Right lobe of liver (tissue), 6 donors: ENCODE results near the gene SPTBN1. TPM values are rescaled to one million over a fixed set of nuclear protein-coding genes. Genes with fewer than 3 reads are reported as not detected.

Experiments
- ATAC-seq, 4 donors: fragments of 200-7000 bp; cut with Tn5 transposase; one replicate each; pipeline ENCODE4 v1.9.1; 2020; ENCODE audit warnings: mild to moderate bottlenecking in 4 of 4, moderate library complexity in 4 of 4
- DNase-seq, 3 donors: peaks; one replicate each; pipeline ENCODE4 v3.0.0-alpha.2; 2020
- H3K27ac ChIP-seq, 3 donors: fragments of 200-600 bp; one replicate each; pipeline ENCODE4 v1.8.0; 2022
- H3K27me3 ChIP-seq, 2 donors: fragments of 200-600 bp; one replicate each; pipeline ENCODE4 v1.8.0; 2022
- H3K36me3 ChIP-seq, 4 donors: fragments of 200-600 bp; sonication (generic) in 1 of 4; one replicate each; pipeline versions ENCODE4 v1.5.1 to v1.8.0; 2017 to 2022; ENCODE audit warnings: control low read depth in 1 of 4
- H3K4me1 ChIP-seq, 4 donors: fragments of 200-600 bp; sonication (generic) in 1 of 4; one replicate each; pipeline versions ENCODE4 v1.5.1 to v1.8.0; 2017 to 2022; ENCODE audit warnings: control low read depth in 1 of 4
- H3K4me3 ChIP-seq, 3 donors: fragments of 200-600 bp; one replicate each; pipeline ENCODE4 v1.8.0; 2022
- H3K9me3 ChIP-seq, 4 donors: fragments of 200-600 bp; sonication (generic) in 1 of 4; one replicate each; pipeline versions ENCODE4 v1.5.1 to v1.8.0; 2017 to 2022; ENCODE audit warnings: control low read depth in 1 of 4
- POLR2A ChIP-seq: fragments of 450-650 bp; IDR thresholded peaks from one replicate; pipeline ENCODE4 v1.6.1; 2017; ENCODE audit warnings: antibody characterized with exemption, mild to moderate bottlenecking
- WGBS: methylation state at CpG from one replicate; pipeline ENCODE4 v1.1.6; 2018; ENCODE audit warnings: low coverage, low lambda C conversion rate; ENCODE audit not compliant: insufficient coverage; ENCODE audit errors: missing lambda C conversion rate; 5-methylcytosine and 5-hydroxymethylcytosine counted together
- intact Hi-C, 2 donors: fragments of 100-400 bp; cut with DNase I; formaldehyde crosslinking; loops; one replicate each; pipeline versions ENCODE4 v1.11.2 to v1.14.1; 2022
- total RNA-seq, 6 experiments: library from RNA; depleted of rRNA in 2 of 6; stranded (reverse); fragments of >200 nt in 2 of 6; fragmentation: NEBNext Ultra II Directional in 3 of 6; extraction: Animal tissue kit (Norgen Biotek cat#: 25700) in 3 of 6; gene quantifications; one replicate each; pipeline versions ENCODE4 v1.1.0 to v1.2.4, GENCODE V29; 2016 to 2023
- TF ChIP-seq, protein P1 (sequence below), 4 donors: fragments of 200-600 bp in 3 of 4; fragments of 450-650 bp in 1 of 4; IDR thresholded peaks; one replicate each; pipeline versions ENCODE4 v1.5.1 to v1.8.0; 2016 to 2022; ENCODE audit warnings: antibody characterized with exemption in 4 of 4, mild to moderate bottlenecking in 2 of 4
- donor health status: DM: no; HTN: yes; CAD: no.
- donor health status: DM: no; HTN: no; CAD: no.
- donor health status: DM: no; HTN: no; CAD: no.
- donor health status: DM: no; HTN: yes; CAD: no.
- donor health status: DM: no; HTN: yes; CAD: no.

SPTBN1 gene
- total RNA-seq, 6 experiments from 2014 or later = 107 to 315 (median 227) TPM

DNA sequence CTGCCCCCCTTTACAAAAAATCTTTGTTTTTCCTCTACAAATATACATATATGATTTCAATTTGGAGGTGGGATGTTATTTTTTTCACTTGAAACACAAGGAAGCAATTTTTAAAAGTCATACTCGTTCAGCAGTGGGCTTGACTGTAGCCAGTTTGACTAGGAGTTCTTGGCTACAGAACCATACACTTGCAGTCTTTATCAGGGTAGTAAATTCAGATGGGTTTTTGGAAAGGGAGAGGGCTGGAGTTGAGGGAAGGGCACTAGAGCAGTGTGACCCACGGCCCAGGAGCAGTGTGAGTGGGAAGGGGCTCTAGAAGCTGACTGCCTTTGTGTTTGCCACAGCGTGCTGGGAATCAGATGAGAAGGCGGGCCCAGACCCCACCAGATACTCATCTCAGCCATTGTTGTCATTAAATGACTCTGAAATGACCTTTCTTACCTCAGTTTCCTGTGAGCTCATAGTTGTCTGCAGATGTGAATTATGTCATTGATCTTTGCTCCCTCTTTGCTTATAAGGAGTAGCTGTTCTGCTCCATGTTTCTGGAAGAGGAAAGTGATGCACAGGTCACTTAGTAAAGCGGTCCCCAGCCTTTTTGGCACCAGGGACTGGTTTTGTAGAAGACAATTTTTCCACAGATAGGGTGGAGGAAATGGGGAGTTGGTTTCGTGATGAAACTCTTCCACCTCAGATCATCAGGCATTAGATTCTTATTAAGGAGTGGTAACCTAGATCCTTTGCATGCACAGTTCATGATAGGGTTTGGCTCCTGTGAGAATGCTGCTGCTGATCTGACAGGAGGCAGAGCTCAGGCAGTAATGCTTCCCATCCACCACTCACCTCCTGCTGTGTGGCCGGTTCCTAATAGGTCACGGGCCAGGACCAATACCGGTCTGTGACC is 116.8 kb downstream of the SPTBN1 start:
- no peak for ATAC-seq
- WGBS = 47% methylated on average over 5 of the region's 9 CpGs
- Histone ChIP-seq H3K27ac (peak overlapping the region; percentile 52 to 85 (median 69)), H3K9me3 (no peaks in the 10 kb centered on the region), H3K36me3 (no peaks in the 10 kb centered on the region), H3K4me3 (no peak overlapping the region), H3K4me1 (peaks cover 0 to 95% (median 45%) of the 10 kb centered on the region in 4 donors), H3K27me3 (no peaks in the 10 kb centered on the region)
- no peak for DNase-seq
- intact Hi-C loops = loop anchor here in 1 of 2 donors (10.0 kb wide), 1 partner anchor 52 kb away; no protein-coding TSS in a partner anchor
- TF ChIP-seq, protein P1, sequence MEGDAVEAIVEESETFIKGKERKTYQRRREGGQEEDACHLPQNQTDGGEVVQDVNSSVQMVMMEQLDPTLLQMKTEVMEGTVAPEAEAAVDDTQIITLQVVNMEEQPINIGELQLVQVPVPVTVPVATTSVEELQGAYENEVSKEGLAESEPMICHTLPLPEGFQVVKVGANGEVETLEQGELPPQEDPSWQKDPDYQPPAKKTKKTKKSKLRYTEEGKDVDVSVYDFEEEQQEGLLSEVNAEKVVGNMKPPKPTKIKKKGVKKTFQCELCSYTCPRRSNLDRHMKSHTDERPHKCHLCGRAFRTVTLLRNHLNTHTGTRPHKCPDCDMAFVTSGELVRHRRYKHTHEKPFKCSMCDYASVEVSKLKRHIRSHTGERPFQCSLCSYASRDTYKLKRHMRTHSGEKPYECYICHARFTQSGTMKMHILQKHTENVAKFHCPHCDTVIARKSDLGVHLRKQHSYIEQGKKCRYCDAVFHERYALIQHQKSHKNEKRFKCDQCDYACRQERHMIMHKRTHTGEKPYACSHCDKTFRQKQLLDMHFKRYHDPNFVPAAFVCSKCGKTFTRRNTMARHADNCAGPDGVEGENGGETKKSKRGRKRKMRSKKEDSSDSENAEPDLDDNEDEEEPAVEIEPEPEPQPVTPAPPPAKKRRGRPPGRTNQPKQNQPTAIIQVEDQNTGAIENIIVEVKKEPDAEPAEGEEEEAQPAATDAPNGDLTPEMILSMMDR (IDR thresholded peaks at IDR 0.05) = no peak
- TF ChIP-seq POLR2A = no peak

DNA sequence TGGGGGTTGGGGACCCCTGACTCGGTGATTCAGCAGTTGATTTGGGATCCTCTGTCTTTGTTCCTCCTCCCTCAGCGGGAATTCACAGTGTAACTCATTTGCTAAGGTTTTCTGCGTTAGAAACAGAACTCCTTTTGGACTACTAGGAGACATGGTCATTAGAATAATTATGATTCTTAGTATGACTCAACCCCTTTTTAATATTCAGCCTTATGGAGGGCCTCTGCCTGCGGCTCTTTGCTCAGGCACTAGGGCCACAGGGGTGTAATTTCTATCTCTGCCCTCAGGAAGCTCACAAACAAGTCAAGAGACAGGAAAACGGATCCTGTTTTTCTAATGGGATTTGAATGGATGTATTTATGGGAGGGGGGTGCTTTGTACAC is 117.4 kb downstream of the SPTBN1 start:
- TF ChIP-seq, protein P1 (IDR thresholded peaks at IDR 0.05) = no peak
- TF ChIP-seq POLR2A = no peak
- no peaks in the 10 kb centered on the region for H3K36me3 ChIP-seq
- no peak for ATAC-seq
- no peak overlapping the region for H3K4me3 ChIP-seq
- H3K4me1 ChIP-seq = peaks cover 0 to 96% (median 49%) of the 10 kb centered on the region in 4 donors
- 46% methylated on average over 5 of the region's 5 CpGs for WGBS
- H3K9me3 ChIP-seq = no peaks in the 10 kb centered on the region
- H3K27me3 ChIP-seq = no peaks in the 10 kb centered on the region
- DNase-seq = no peak
- intact Hi-C loops = loop anchor here in 1 of 2 donors (10.0 kb wide), 1 partner anchor 51 kb away; no protein-coding TSS in a partner anchor
- peak overlapping the region; percentile 39 to 85 (median 52) for H3K27ac ChIP-seq

DNA sequence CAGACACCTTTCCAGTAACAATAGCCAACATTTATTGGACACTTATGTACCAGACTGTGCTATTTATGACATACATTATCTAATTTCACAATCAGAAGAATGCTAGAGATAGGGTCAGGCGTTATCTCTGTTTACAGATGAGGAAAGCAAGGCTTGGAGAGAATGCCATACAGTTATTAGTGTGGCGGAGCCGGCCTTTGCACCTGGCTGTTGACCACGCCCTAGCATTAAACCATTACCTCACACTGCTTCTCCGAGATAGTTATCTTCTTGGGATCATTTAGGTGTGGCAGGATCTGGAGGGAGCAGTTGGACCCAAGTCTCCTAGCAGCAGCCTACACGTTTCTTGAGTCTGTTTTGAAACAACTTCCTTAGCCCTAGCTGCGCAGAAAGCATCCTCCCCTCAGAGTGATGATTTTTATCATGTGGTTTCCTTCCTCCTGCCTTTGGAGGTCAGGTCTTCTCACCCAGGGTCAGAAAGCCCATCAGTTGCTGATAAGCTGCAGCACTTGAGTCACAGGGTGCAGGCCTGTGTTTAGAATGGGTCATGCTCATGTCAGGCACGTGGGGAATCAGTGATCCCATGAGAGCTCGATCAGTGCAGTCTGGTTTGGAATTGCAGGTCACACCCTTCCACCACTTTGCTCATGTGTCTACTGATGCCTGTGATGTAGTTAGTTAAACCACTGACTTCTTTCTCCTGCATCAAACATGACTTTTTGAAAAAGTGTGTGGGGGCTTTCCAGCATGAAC is 118.2 kb downstream of the SPTBN1 start:
- Histone ChIP-seq H3K4me3 (no peak overlapping the region), H3K9me3 (no peaks in the 10 kb centered on the region), H3K36me3 (no peaks in the 10 kb centered on the region), H3K27me3 (no peaks in the 10 kb centered on the region), H3K27ac (peak overlapping the region; percentile 39 to 85 (median 52)), H3K4me1 (peaks cover 0 to 95% (median 48%) of the 10 kb centered on the region in 4 donors)
- TF ChIP-seq, protein P1 (IDR thresholded peaks at IDR 0.05) = no peak
- peak; percentile 16 for TF ChIP-seq POLR2A
- DNase-seq = peak in 1 of 3 donors; percentile 48
- 10% methylated on average over 7 of the region's 9 CpGs for WGBS
- ATAC-seq = peak; percentile 50 to 69 (median 56)
- intact Hi-C loops = loop anchor here in 1 of 2 donors (10.0 kb wide), 1 partner anchor 51 kb away; no protein-coding TSS in a partner anchor

DNA sequence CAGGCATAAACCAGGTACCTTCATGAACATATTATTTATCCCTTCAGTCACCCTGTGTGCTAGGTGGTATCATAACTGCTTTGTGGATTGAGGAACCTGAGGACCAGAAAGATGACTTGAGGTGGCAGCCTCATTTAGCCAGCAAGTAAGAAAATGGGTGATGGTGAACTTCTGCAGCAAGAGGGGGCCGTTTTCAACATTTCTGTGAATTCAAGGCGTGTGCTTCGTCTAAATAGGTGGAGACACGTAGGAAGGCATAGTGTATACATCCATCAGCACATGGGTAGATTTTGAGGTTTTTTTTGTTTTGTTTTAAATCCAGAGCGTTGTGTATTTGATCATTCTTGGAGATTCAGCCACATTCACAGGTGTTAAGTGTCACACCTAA is 118.7 kb downstream of the SPTBN1 start:
- H3K27me3 ChIP-seq = no peaks in the 10 kb centered on the region
- DNase-seq = no peak
- H3K36me3 ChIP-seq = no peaks in the 10 kb centered on the region
- peak overlapping the region; percentile 3 to 85 (median 52) for H3K27ac ChIP-seq
- no peak overlapping the region for H3K4me3 ChIP-seq
- ATAC-seq = no peak
- H3K9me3 ChIP-seq = no peaks in the 10 kb centered on the region
- peaks cover 0 to 95% (median 48%) of the 10 kb centered on the region in 4 donors for H3K4me1 ChIP-seq
- no peak for TF ChIP-seq POLR2A
- TF ChIP-seq, protein P1 (IDR thresholded peaks at IDR 0.05) = peak in 1 of 4 donors; percentile 2
- intact Hi-C loops = loop anchor here in 1 of 2 donors (10.0 kb wide), 1 partner anchor 50 kb away; no protein-coding TSS in a partner anchor
- 85% methylated on average over 5 of the region's 5 CpGs for WGBS
